WTC11 (cell line): ENCODE results near the gene NBEA. TPM values are rescaled to one million over a fixed set of nuclear protein-coding genes. Genes with fewer than 3 reads are reported as not detected.

ENCODE experiments used
- ATAC-seq: fragments of 200-7000 bp; cut with Tn5 transposase; 2 replicates; pipeline ENCODE4 v1.10.0; 2021; ENCODE audit warnings: mild to moderate bottlenecking, moderate library complexity
- CTCF ChIA-PET: fragments of 300-600 bp; sonication (Branson Sonifier 250); formaldehyde crosslinking; loops from one replicate; lab custom pipeline; 2021; ENCODE audit warnings: antibody characterized with exemption; lab: Charles Lee
- POLR2A ChIA-PET: fragments of 350-600 bp; sonication (Branson Sonifier 250); formaldehyde crosslinking; loops from one replicate; lab custom pipeline; 2021; ENCODE audit warnings: antibody characterized with exemption; lab: Charles Lee
- DNase-seq: peaks from one replicate; pipeline ENCODE4 v3.0.0; 2021; ENCODE audit warnings: low spot score
- H3K27ac Mint-ChIP-seq: 2 replicates; pipeline ENCODE4 v1.8.0; 2021; ENCODE audit warnings: mixed read lengths
- H3K27me3 Mint-ChIP-seq: 2 replicates; pipeline ENCODE4 v1.8.0; 2021; ENCODE audit warnings: low read depth, mild to moderate bottlenecking, moderate library complexity, mixed read lengths
- H3K36me3 Mint-ChIP-seq: 2 replicates; pipeline ENCODE4 v1.8.0; 2021; ENCODE audit warnings: mixed read lengths
- H3K4me1 Mint-ChIP-seq: 2 replicates; pipeline ENCODE4 v1.8.0; 2022; ENCODE audit warnings: mixed read lengths
- H3K4me3 Mint-ChIP-seq: 2 replicates; pipeline ENCODE4 v1.8.0; 2021; ENCODE audit warnings: mild to moderate bottlenecking, moderate library complexity, mixed read lengths
- H3K9me3 Mint-ChIP-seq: 2 replicates; pipeline ENCODE4 v1.8.0; 2021; ENCODE audit warnings: mixed read lengths
- CDX4 ChIP-seq: fragments of 250-450 bp; sonication (Bioruptor Pico); IDR thresholded peaks from 2 replicates; pipeline ENCODE4 v1.9.0; 2021; ENCODE audit warnings: moderate library complexity, mild to moderate bottlenecking, inconsistent platforms, borderline replicate concordance
- CREB1 ChIP-seq: sonication (generic); formaldehyde crosslinking; IDR thresholded peaks from 2 replicates; pipeline ENCODE4 v1.8.0; 2023; ENCODE audit warnings: mild to moderate bottlenecking, missing genetic modification reagents
- ELF4 ChIP-seq: sonication (generic); formaldehyde crosslinking; IDR thresholded peaks from 2 replicates; pipeline ENCODE4 v1.8.1; 2022; ENCODE audit warnings: low read depth, mild to moderate bottlenecking, moderate library complexity, missing genetic modification reagents
- ETV6 ChIP-seq: sonication (generic); formaldehyde crosslinking; IDR thresholded peaks from 2 replicates; pipeline ENCODE4 v1.8.1; 2022; ENCODE audit warnings: mild to moderate bottlenecking, missing genetic modification reagents
- FOXP1 ChIP-seq: sonication (generic); formaldehyde crosslinking; IDR thresholded peaks from 2 replicates; pipeline ENCODE4 v1.8.0; 2022; ENCODE audit warnings: missing genetic modification reagents, mild to moderate bottlenecking, moderate library complexity, borderline replicate concordance
- GRHL2 ChIP-seq: fragments of 250-450 bp; sonication (Bioruptor Pico); IDR thresholded peaks from 2 replicates; pipeline ENCODE4 v1.8.0; 2022; ENCODE audit warnings: mild to moderate bottlenecking, moderate library complexity; ENCODE audit not compliant: insufficient replicate concordance, severe bottlenecking
- HMGXB4 ChIP-seq: sonication (generic); formaldehyde crosslinking; IDR thresholded peaks from 2 replicates; pipeline ENCODE4 v1.8.1; 2023; ENCODE audit warnings: mild to moderate bottlenecking, moderate library complexity, missing genetic modification reagents
- IRF1 ChIP-seq: sonication (generic); formaldehyde crosslinking; IDR thresholded peaks from 2 replicates; pipeline ENCODE4 v1.8.0; 2023; ENCODE audit warnings: missing genetic modification reagents
- JAZF1 ChIP-seq: fragments of 250-450 bp; sonication (Bioruptor Pico); IDR thresholded peaks from 2 replicates; pipeline ENCODE4 v1.9.0; 2021; ENCODE audit warnings: moderate library complexity, mild to moderate bottlenecking, inconsistent platforms
- JUN ChIP-seq: sonication (generic); formaldehyde crosslinking; IDR thresholded peaks from 2 replicates; pipeline ENCODE4 v1.8.0; 2023; ENCODE audit warnings: mild to moderate bottlenecking, missing genetic modification reagents
- NR1H2 ChIP-seq: sonication (generic); formaldehyde crosslinking; IDR thresholded peaks from 2 replicates; pipeline ENCODE4 v1.9.0; 2021; ENCODE audit warnings: mild to moderate bottlenecking, moderate library complexity, missing genetic modification reagents
- PRDM15 ChIP-seq: sonication (generic); formaldehyde crosslinking; IDR thresholded peaks from 2 replicates; pipeline ENCODE4 v1.8.0; 2022; ENCODE audit warnings: missing genetic modification reagents
- RELA ChIP-seq: sonication (generic); formaldehyde crosslinking; IDR thresholded peaks from 2 replicates; pipeline ENCODE4 v1.8.1; 2022; ENCODE audit warnings: missing genetic modification reagents, mild to moderate bottlenecking, borderline replicate concordance
- SMAD3 ChIP-seq: sonication (generic); formaldehyde crosslinking; IDR thresholded peaks from 2 replicates; pipeline ENCODE4 v1.8.0; 2022; ENCODE audit warnings: missing genetic modification reagents, mild to moderate bottlenecking, borderline replicate concordance
- SMAD4 ChIP-seq: sonication (generic); formaldehyde crosslinking; IDR thresholded peaks from 2 replicates; pipeline ENCODE4 v1.8.0; 2022; ENCODE audit warnings: mild to moderate bottlenecking, missing genetic modification reagents
- SP1 ChIP-seq: sonication (generic); formaldehyde crosslinking; conservative IDR thresholded peaks from 2 replicates; pipeline ENCODE4 v1.8.1; 2022; ENCODE audit warnings: missing genetic modification reagents
- TCF7 ChIP-seq: sonication (generic); formaldehyde crosslinking; IDR thresholded peaks from 2 replicates; pipeline ENCODE4 v1.8.0; 2022; ENCODE audit warnings: mild to moderate bottlenecking, low read depth, missing genetic modification reagents, moderate library complexity
- TP53 ChIP-seq: sonication (generic); formaldehyde crosslinking; IDR thresholded peaks from 2 replicates; pipeline ENCODE4 v1.8.1; 2023; ENCODE audit warnings: mild to moderate bottlenecking, missing genetic modification reagents
- USF1 ChIP-seq: sonication (generic); formaldehyde crosslinking; IDR thresholded peaks from 2 replicates; pipeline ENCODE4 v1.8.0; 2022; ENCODE audit warnings: mild to moderate bottlenecking, missing genetic modification reagents
- USF2 ChIP-seq: sonication (generic); formaldehyde crosslinking; IDR thresholded peaks from 2 replicates; pipeline ENCODE4 v1.8.1; 2023; ENCODE audit warnings: mild to moderate bottlenecking, missing genetic modification reagents, moderate library complexity
- ZMAT4 ChIP-seq: fragments of 250-450 bp; sonication (Bioruptor Pico); IDR thresholded peaks from 2 replicates; pipeline ENCODE4 v1.9.0; 2021; ENCODE audit warnings: mild to moderate bottlenecking
- ZNF263 ChIP-seq: sonication (generic); formaldehyde crosslinking; IDR thresholded peaks from 2 replicates; pipeline ENCODE4 v1.8.1; 2022; ENCODE audit warnings: low read depth, mild to moderate bottlenecking, moderate library complexity, missing genetic modification reagents
- ZNF416 ChIP-seq: fragments of 250-450 bp; sonication (Bioruptor Pico); IDR thresholded peaks from 2 replicates; pipeline ENCODE4 v1.9.0; 2021; ENCODE audit warnings: mild to moderate bottlenecking, inconsistent platforms
- ZNF423 ChIP-seq: fragments of 250-450 bp; sonication (Bioruptor Pico); IDR thresholded peaks from 2 replicates; pipeline ENCODE4 v2.1.2; 2022; ENCODE audit warnings: mild to moderate bottlenecking, moderate library complexity
- total RNA-seq: library from RNA; stranded (reverse); gene quantifications from 3 replicates; pipeline ENCODE4 v1.2.3, GENCODE V29; 2021
- TF ChIP-seq, protein P1 (sequence below): sonication (generic); formaldehyde crosslinking; IDR thresholded peaks from 2 replicates; pipeline ENCODE4 v1.8.1; 2023; ENCODE audit warnings: mild to moderate bottlenecking, missing genetic modification reagents, moderate library complexity
- TF ChIP-seq, protein P2 (sequence below): sonication (generic); formaldehyde crosslinking; IDR thresholded peaks from 2 replicates; pipeline ENCODE4 v1.8.1; 2022; ENCODE audit warnings: low read depth, mild to moderate bottlenecking, moderate library complexity, missing genetic modification reagents, borderline replicate concordance

The NBEA gene
- total RNA-seq, 1 experiment from 2014 or later, result 20.9 TPM

DNA sequence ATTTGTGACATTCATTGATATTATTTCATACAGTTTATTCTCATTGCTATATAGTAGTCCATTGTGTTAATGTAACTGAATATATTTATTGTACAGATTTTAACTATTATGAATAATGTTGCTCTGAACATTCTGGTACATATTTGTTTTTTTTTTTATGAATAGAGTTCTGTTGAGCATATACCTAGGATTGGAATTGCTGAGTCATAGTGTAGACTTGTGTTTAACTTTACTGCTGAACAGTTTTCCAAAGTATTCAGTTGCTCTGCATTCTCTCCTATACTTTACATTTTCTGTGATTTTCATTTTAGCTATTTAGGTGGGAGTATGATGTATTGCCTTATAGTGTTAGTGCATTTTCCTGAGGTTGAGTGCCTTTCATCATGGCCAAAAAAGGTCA lies 436.9 kb downstream of the NBEA start:
- Mint-ChIP-seq H3K4me1 (no peaks in the 10 kb centered on the region), H3K27ac (no peak overlapping the region), H3K27me3 (no peaks in the 10 kb centered on the region), H3K36me3 (no peaks in the 10 kb centered on the region), H3K4me3 (no peak overlapping the region), H3K9me3 (no peaks in the 10 kb centered on the region)
- ChIA-PET POLR2A (no interaction called here), CTCF (no interaction called here)
- DNase-seq, result no peak
- ATAC-seq, result no peak
- TF ChIP-seq, protein P1, sequence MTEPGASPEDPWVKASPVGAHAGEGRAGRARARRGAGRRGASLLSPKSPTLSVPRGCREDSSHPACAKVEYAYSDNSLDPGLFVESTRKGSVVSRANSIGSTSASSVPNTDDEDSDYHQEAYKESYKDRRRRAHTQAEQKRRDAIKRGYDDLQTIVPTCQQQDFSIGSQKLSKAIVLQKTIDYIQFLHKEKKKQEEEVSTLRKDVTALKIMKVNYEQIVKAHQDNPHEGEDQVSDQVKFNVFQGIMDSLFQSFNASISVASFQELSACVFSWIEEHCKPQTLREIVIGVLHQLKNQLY, result no peak
- TF ChIP-seq ZNF416 (CRISPR knock-in tag) (no peak), ZMAT4 (CRISPR knock-in tag) (no peak), GRHL2 (CRISPR knock-in tag) (no peak), HMGXB4 (CRISPR knock-in tag) (no peak), PRDM15 (no peak), ETV6 (CRISPR knock-in tag) (no peak), TP53 (no peak), JAZF1 (CRISPR knock-in tag) (no peak), USF2 (CRISPR knock-in tag) (no peak), ZNF263 (no peak), JUN (CRISPR knock-in tag) (no peak), FOXP1 (CRISPR knock-in tag) (no peak)

DNA sequence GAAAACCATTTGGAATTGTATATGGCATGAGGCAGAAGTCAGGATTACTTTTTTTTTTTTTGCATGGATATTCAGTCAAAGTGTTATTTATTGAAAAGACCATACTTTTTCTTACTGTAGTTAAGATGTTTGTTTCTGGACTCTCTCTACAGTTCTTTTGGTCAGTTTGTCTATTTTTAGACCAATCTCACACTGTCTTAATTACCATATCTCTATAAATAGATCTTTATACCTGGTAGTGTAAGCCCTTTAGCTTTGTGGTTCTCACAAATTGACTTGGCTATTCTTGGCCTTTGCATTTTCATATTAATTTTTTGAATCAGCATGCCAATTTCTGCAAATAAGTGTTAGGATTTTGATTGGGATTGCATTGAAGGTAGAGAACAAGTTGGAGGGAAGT lies 437.6 kb downstream of the NBEA start:
- ATAC-seq (no peak), DNase-seq (no peak)
- POLR2A ChIA-PET, result interaction anchor here (0.5 kb wide), 1 partner anchor 152 kb away, joined by 3 read pairs; no protein-coding TSS in a partner anchor
- Mint-ChIP-seq H3K36me3 (no peaks in the 10 kb centered on the region), H3K27me3 (no peaks in the 10 kb centered on the region), H3K4me3 (no peak overlapping the region), H3K9me3 (no peaks in the 10 kb centered on the region), H3K4me1 (no peaks in the 10 kb centered on the region), H3K27ac (no peak overlapping the region)
- CTCF ChIA-PET, result no interaction called here
- TF ChIP-seq SMAD3 (CRISPR knock-in tag) (no peak), SP1 (CRISPR knock-in tag) (no peak), SMAD4 (CRISPR knock-in tag) (no peak), ZNF416 (CRISPR knock-in tag) (no peak), ELF4 (CRISPR knock-in tag) (no peak), CDX4 (CRISPR knock-in tag) (no peak), GRHL2 (CRISPR knock-in tag) (no peak), CREB1 (CRISPR knock-in tag) (no peak), RELA (CRISPR knock-in tag) (no peak), IRF1 (CRISPR knock-in tag) (no peak), ZNF423 (no peak), USF1 (no peak), NR1H2 (CRISPR knock-in tag) (no peak), TCF7 (CRISPR knock-in tag) (no peak)
- TF ChIP-seq, protein P2, sequence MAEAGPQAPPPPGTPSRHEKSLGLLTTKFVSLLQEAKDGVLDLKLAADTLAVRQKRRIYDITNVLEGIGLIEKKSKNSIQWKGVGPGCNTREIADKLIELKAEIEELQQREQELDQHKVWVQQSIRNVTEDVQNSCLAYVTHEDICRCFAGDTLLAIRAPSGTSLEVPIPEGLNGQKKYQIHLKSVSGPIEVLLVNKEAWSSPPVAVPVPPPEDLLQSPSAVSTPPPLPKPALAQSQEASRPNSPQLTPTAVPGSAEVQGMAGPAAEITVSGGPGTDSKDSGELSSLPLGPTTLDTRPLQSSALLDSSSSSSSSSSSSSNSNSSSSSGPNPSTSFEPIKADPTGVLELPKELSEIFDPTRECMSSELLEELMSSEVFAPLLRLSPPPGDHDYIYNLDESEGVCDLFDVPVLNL (CRISPR knock-in tag), result no peak
